ENCODE data around the gene CATSPER3. TPM values are rescaled to one million over a fixed set of nuclear protein-coding genes. Genes with fewer than 3 reads are reported as not detected.
"Not testable (repeated sequence)": the region's sequence is repeated elsewhere in the genome, so short reads cannot be mapped to it uniquely, and the experiment has no call there.

CATSPER3 gene
- total RNA-seq, 2 donors from 2014 or later = 0.82 to 0.85 TPM

- no peaks in the 10 kb centered on the region for H3K27me3 ChIP-seq
- no peak for DNase-seq
- no peaks in the 10 kb centered on the region for H3K36me3 ChIP-seq
- no peak overlapping the region for H3K27ac ChIP-seq
- H3K9ac ChIP-seq (ENCODE audit: low read depth in 2 of 2, low read length in 2 of 2) = no peak overlapping the region
- H3K9me3 ChIP-seq = no peaks in the 10 kb centered on the region
- no peak overlapping the region for H3K4me3 ChIP-seq
- intact Hi-C loops (cut with DNase I) = no loop called here
- H3K4me1 ChIP-seq = no peaks in the 10 kb centered on the region
- TF ChIP-seq, protein P1, sequence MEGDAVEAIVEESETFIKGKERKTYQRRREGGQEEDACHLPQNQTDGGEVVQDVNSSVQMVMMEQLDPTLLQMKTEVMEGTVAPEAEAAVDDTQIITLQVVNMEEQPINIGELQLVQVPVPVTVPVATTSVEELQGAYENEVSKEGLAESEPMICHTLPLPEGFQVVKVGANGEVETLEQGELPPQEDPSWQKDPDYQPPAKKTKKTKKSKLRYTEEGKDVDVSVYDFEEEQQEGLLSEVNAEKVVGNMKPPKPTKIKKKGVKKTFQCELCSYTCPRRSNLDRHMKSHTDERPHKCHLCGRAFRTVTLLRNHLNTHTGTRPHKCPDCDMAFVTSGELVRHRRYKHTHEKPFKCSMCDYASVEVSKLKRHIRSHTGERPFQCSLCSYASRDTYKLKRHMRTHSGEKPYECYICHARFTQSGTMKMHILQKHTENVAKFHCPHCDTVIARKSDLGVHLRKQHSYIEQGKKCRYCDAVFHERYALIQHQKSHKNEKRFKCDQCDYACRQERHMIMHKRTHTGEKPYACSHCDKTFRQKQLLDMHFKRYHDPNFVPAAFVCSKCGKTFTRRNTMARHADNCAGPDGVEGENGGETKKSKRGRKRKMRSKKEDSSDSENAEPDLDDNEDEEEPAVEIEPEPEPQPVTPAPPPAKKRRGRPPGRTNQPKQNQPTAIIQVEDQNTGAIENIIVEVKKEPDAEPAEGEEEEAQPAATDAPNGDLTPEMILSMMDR (IDR thresholded peaks at IDR 0.05) = no peak
Measured at GRCh38 chr5:134995850-134996402, 28.2 kb downstream of the CATSPER3 start.

DNA sequence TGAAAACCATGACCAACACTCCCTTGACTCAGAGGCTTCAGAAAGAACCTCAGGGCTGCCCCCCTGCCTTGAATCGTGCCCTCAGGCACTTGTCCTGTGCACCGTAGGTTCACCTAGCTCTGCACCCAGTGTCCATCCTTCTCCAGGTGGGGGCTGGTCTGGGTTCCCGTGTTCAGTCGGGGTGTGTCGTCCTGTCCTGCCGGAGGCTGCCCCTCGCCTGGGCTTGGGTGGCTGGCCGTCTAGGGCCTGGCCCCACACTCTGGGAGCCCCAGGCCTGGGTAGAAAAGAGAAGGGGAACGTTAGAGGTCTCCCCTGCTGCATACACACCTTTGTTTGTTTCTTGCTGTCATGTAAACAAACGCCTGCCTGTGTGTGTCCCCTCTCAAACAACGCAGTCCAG, 29.3 kb downstream of the CATSPER3 start:
- no peaks in the 10 kb centered on the region for H3K27me3 ChIP-seq
- no peaks in the 10 kb centered on the region for H3K4me1 ChIP-seq
- intact Hi-C loops (cut with DNase I) = no loop called here
- no peaks in the 10 kb centered on the region for H3K9me3 ChIP-seq
- TF ChIP-seq, protein P1 (IDR thresholded peaks at IDR 0.05) = no peak
- no peaks in the 10 kb centered on the region for H3K36me3 ChIP-seq
- DNase-seq = no peak
- no peak overlapping the region for H3K4me3 ChIP-seq
- H3K9ac ChIP-seq (ENCODE audit: low read depth in 2 of 2, low read length in 2 of 2) = no peak overlapping the region
- H3K27ac ChIP-seq = no peak overlapping the region

- intact Hi-C loops (cut with DNase I); H3K36me3 ChIP-seq; H3K9me3 ChIP-seq; DNase-seq; H3K27me3 ChIP-seq; H3K4me1 ChIP-seq; H3K27ac ChIP-seq; H3K4me3 ChIP-seq; H3K9ac ChIP-seq (ENCODE audit: low read depth in 2 of 2, low read length in 2 of 2): not testable (repeated sequence)
Measured at GRCh38 chr5:134998068-134998467, 30.4 kb downstream of the CATSPER3 start.

- H3K4me3 ChIP-seq = no peak overlapping the region
- no peak for DNase-seq
- TF ChIP-seq, protein P1 (IDR thresholded peaks at IDR 0.05) = no peak
- intact Hi-C loops (cut with DNase I) = no loop called here
- no peak overlapping the region for H3K9ac ChIP-seq (ENCODE audit: low read depth in 2 of 2, low read length in 2 of 2)
- H3K27me3 ChIP-seq = no peaks in the 10 kb centered on the region
- H3K4me1 ChIP-seq = no peaks in the 10 kb centered on the region
- no peaks in the 10 kb centered on the region for H3K9me3 ChIP-seq
- H3K27ac ChIP-seq = no peak overlapping the region
- no peaks in the 10 kb centered on the region for H3K36me3 ChIP-seq
Measured at GRCh38 chr5:135004376-135004775, 36.7 kb downstream of the CATSPER3 start.

DNA sequence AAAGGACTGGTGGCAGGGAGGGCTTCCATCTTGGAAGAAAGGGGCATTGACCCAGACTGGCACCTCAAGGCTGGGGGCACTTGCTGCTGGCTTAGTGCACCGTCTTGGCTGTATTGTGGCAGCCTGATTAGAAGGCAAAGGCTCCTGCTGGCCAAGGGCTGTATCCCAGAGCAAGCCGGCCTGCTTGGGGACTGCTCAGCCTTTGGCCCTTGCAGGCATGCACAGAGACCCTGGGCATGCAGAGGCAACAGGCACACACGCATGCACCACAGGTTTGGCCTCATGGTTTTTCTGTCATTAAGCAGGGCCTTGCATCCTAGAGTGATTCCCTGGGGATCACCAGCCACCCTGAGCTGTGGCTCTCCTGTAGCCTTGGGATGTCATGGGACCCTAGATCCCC, 37.4 kb downstream of the CATSPER3 start:
- H3K4me1 ChIP-seq = no peaks in the 10 kb centered on the region
- H3K4me3 ChIP-seq = no peak overlapping the region
- H3K36me3 ChIP-seq = no peaks in the 10 kb centered on the region
- H3K9me3 ChIP-seq = no peaks in the 10 kb centered on the region
- no peak overlapping the region for H3K9ac ChIP-seq (ENCODE audit: low read depth in 2 of 2, low read length in 2 of 2)
- no peak for DNase-seq
- intact Hi-C loops (cut with DNase I) = no loop called here
- no peaks in the 10 kb centered on the region for H3K27me3 ChIP-seq
- H3K27ac ChIP-seq = no peak overlapping the region
- TF ChIP-seq, protein P1 (IDR thresholded peaks at IDR 0.05) = no peak

DNA sequence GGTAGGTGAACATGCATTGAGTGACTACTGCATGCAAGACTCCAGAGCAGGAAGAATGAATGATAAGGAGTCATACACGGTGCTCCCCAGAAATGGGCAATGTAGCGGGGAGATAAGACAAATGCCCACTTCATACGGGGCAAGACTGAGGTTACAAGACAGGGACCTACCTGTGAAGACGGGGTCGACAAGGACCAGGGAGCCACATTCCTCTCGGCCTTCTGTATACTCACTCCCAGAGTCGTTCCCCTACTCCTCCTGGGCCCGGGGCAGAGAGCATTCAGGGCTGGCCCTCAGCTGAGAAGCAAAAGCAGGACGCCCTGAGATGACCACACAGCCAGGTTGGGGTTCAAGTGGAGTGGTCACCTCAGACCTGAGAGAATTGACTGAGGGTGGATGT, 39.6 kb downstream of the CATSPER3 start:
- Histone ChIP-seq H3K36me3 (no peaks in the 10 kb centered on the region), H3K27me3 (no peaks in the 10 kb centered on the region), H3K4me1 (no peaks in the 10 kb centered on the region), H3K9ac (ENCODE audit: low read depth in 2 of 2, low read length in 2 of 2) (no peak overlapping the region), H3K4me3 (no peak overlapping the region), H3K27ac (no peak overlapping the region), H3K9me3 (no peaks in the 10 kb centered on the region)
- intact Hi-C loops (cut with DNase I) = no loop called here
- TF ChIP-seq, protein P1 (IDR thresholded peaks at IDR 0.05) = no peak
- DNase-seq = no peak

All from colonic mucosa (tissue), 4 donors.